ENCODE data around the gene SNRNP40. TPM values are rescaled to one million over a fixed set of nuclear protein-coding genes. Genes with fewer than 3 reads are reported as not detected.

Gene SNRNP40
- total and polyA plus RNA-seq, 10 of the 15 experiments (the other 5 are each of a cell fraction or from before 2014, with no cell fraction given) = 34.9 to 212 (median 115) TPM

DNA sequence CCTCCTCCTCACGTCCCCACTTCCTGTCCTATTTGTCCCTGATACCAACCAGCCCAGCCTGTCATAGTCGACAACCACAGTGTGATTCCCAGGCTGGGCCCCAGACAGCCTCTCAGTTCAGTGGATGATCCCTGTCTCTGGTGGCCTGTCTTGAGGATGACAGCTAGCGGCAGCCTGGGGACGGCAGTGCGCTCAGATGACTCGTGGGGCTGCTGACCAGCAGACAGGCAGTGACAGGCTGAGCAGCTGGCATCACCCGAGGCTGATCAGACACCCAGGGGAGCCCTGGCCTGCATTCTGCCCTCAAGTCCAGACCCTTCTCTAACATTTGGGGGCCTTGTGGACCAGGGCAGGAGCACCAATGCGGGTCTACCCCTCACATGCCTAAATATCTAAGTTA is 77.9 kb downstream of the SNRNP40 start:
- ChIA-PET RAD21 (ENCODE audit: unreplicated experiment) (no interaction called here), SMC1A (ENCODE audit: uncharacterized antibody, unreplicated experiment) (no interaction called here), CTCF (interaction anchor here (0.8 kb wide), 1 partner anchor 11 kb away, joined by 3 read pairs; no protein-coding TSS in a partner anchor), POLR2A (no interaction called here)
- Histone ChIP-seq H3K27me3 (replicated peaks in 1 of 2; ENCODE audit: control insufficient read depth in 2 of 2, insufficient read depth in 2 of 2, low read length in 1 of 2) (no peaks in the 10 kb centered on the region), H3K4me3 (no peak overlapping the region), H3K27ac (ENCODE audit: control insufficient read depth, insufficient read depth) (no peak overlapping the region), H3K4me1 (ENCODE audit: control insufficient read depth, insufficient read depth, low read length) (no peaks in the 10 kb centered on the region), H2AFZ (ENCODE audit: control insufficient read depth, low read depth, low read length) (no peak overlapping the region), H3K36me3 (ENCODE audit: control insufficient read depth in 2 of 2, insufficient read depth in 2 of 2, low read length in 1 of 2) (no peaks in the 10 kb centered on the region), H3K4me2 (ENCODE audit: control insufficient read depth, insufficient read depth) (no peak overlapping the region), H3K9me3 (replicated peaks; ENCODE audit: control insufficient read depth, insufficient read depth, low read length) (no peaks in the 10 kb centered on the region), H3K79me2 (ENCODE audit: control insufficient read depth, insufficient read depth, low read length) (no peaks in the 10 kb centered on the region), H4K20me1 (ENCODE audit: control insufficient read depth, insufficient read depth) (no peaks in the 10 kb centered on the region), H3K9ac (ENCODE audit: control insufficient read depth, insufficient read depth, low read length) (no peak overlapping the region)
- 36% methylated on average over 8 of the region's 8 CpGs for WGBS (ENCODE audit: insufficient coverage, insufficient replicate concordance, low lambda C conversion rate, missing lambda C conversion rate)
- TF ChIP-seq MTA3 (IDR thresholded peaks at IDR 0.05; ENCODE audit: borderline replicate concordance, low read length) (no peak), BHLHE40 (IDR thresholded peaks at IDR 0.05; ENCODE audit: borderline replicate concordance in 1 of 2, low read depth in 2 of 2, low read length in 1 of 2) (no peak), GABPA (IDR thresholded peaks at IDR 0.05; ENCODE audit: low read depth) (no peak), PAX5 (IDR thresholded peaks at IDR 0.05; ENCODE audit: borderline replicate concordance, low read depth, low read length) (no peak), YBX1 (IDR thresholded peaks at IDR 0.05) (no peak)
- TF ChIP-seq, protein P1, sequence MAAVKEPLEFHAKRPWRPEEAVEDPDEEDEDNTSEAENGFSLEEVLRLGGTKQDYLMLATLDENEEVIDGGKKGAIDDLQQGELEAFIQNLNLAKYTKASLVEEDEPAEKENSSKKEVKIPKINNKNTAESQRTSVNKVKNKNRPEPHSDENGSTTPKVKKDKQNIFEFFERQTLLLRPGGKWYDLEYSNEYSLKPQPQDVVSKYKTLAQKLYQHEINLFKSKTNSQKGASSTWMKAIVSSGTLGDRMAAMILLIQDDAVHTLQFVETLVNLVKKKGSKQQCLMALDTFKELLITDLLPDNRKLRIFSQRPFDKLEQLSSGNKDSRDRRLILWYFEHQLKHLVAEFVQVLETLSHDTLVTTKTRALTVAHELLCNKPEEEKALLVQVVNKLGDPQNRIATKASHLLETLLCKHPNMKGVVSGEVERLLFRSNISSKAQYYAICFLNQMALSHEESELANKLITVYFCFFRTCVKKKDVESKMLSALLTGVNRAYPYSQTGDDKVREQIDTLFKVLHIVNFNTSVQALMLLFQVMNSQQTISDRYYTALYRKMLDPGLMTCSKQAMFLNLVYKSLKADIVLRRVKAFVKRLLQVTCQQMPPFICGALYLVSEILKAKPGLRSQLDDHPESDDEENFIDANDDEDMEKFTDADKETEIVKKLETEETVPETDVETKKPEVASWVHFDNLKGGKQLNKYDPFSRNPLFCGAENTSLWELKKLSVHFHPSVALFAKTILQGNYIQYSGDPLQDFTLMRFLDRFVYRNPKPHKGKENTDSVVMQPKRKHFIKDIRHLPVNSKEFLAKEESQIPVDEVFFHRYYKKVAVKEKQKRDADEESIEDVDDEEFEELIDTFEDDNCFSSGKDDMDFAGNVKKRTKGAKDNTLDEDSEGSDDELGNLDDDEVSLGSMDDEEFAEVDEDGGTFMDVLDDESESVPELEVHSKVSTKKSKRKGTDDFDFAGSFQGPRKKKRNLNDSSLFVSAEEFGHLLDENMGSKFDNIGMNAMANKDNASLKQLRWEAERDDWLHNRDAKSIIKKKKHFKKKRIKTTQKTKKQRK (IDR thresholded peaks at IDR 0.05; ENCODE audit: low read depth, low read length) = no peak
- TF ChIP-seq, protein P2, sequence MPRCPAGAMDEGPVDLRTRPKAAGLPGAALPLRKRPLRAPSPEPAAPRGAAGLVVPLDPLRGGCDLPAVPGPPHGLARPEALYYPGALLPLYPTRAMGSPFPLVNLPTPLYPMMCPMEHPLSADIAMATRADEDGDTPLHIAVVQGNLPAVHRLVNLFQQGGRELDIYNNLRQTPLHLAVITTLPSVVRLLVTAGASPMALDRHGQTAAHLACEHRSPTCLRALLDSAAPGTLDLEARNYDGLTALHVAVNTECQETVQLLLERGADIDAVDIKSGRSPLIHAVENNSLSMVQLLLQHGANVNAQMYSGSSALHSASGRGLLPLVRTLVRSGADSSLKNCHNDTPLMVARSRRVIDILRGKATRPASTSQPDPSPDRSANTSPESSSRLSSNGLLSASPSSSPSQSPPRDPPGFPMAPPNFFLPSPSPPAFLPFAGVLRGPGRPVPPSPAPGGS (IDR thresholded peaks at IDR 0.05; ENCODE audit: borderline replicate concordance, insufficient read depth, low read depth, low read length, poor library complexity, severe bottlenecking) = no peak
- TF ChIP-seq, protein P3, sequence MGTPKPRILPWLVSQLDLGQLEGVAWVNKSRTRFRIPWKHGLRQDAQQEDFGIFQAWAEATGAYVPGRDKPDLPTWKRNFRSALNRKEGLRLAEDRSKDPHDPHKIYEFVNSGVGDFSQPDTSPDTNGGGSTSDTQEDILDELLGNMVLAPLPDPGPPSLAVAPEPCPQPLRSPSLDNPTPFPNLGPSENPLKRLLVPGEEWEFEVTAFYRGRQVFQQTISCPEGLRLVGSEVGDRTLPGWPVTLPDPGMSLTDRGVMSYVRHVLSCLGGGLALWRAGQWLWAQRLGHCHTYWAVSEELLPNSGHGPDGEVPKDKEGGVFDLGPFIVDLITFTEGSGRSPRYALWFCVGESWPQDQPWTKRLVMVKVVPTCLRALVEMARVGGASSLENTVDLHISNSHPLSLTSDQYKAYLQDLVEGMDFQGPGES (IDR thresholded peaks at IDR 0.05) = no peak
- TF ChIP-seq, protein P4, sequence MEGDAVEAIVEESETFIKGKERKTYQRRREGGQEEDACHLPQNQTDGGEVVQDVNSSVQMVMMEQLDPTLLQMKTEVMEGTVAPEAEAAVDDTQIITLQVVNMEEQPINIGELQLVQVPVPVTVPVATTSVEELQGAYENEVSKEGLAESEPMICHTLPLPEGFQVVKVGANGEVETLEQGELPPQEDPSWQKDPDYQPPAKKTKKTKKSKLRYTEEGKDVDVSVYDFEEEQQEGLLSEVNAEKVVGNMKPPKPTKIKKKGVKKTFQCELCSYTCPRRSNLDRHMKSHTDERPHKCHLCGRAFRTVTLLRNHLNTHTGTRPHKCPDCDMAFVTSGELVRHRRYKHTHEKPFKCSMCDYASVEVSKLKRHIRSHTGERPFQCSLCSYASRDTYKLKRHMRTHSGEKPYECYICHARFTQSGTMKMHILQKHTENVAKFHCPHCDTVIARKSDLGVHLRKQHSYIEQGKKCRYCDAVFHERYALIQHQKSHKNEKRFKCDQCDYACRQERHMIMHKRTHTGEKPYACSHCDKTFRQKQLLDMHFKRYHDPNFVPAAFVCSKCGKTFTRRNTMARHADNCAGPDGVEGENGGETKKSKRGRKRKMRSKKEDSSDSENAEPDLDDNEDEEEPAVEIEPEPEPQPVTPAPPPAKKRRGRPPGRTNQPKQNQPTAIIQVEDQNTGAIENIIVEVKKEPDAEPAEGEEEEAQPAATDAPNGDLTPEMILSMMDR (IDR thresholded peaks at IDR 0.05 in 2 of 3, conservative IDR thresholded peaks at IDR 0.05 in 1 of 3; ENCODE audit: control insufficient read depth in 2 of 3, extremely low read depth in 1 of 3, insufficient read depth in 1 of 3, low read depth in 3 of 3, low read length in 3 of 3) = no peak
- TF ChIP-seq, protein P5, sequence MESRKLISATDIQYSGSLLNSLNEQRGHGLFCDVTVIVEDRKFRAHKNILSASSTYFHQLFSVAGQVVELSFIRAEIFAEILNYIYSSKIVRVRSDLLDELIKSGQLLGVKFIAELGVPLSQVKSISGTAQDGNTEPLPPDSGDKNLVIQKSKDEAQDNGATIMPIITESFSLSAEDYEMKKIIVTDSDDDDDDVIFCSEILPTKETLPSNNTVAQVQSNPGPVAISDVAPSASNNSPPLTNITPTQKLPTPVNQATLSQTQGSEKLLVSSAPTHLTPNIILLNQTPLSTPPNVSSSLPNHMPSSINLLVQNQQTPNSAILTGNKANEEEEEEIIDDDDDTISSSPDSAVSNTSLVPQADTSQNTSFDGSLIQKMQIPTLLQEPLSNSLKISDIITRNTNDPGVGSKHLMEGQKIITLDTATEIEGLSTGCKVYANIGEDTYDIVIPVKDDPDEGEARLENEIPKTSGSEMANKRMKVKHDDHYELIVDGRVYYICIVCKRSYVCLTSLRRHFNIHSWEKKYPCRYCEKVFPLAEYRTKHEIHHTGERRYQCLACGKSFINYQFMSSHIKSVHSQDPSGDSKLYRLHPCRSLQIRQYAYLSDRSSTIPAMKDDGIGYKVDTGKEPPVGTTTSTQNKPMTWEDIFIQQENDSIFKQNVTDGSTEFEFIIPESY (IDR thresholded peaks at IDR 0.05) = no peak
- in situ Hi-C loops (cut with MboI) = no loop called here
- FAIRE-seq (no peak), ATAC-seq (peak; percentile 26; the same call in 1 of the 3 replicates), DNase-seq (ENCODE audit: low read depth, low spot score) (no peak)
- BruUV-seq (replicated peaks) = no TSS peak
- intact Hi-C loops (cut with micrococcal nuclease; ENCODE audit: unreplicated experiment) = no loop called here

Measured in GM12878 (cell line).